Fibroblast of skin of abdomen (primary cell): ENCODE measurements around the gene KRT3.
A peak's percentile ranks its signal among the peaks of the same experiment; 100 is the strongest.

Experiments
- DNase-seq: peaks from one replicate; pipeline ENCODE4 v3.0.0-alpha.2; 2013

The KRT3 gene

GRCh38 chr12:52813885-52814709, 18.2 kb upstream of the KRT3 start, which contains the start of gene KRT4:
KRT4 (minus strand) TSS chr12:52814116; CDS start chr12:52814058, 58 bp downstream.
- DNase-seq: peak; percentile 85

- DNase-seq: no peak
Measured at GRCh38 chr12:52813203-52813819, 17.4 kb upstream of the KRT3 start.

GRCh38 chr12:52812749-52813148, 16.8 kb upstream of the KRT3 start:
- no peak for DNase-seq

GRCh38 chr12:52812073-52812400, 16.1 kb upstream of the KRT3 start:
- no peak for DNase-seq

GRCh38 chr12:52811191-52812072, 15.5 kb upstream of the KRT3 start:
- no peak for DNase-seq

- DNase-seq: no peak
Measured at GRCh38 chr12:52810554-52810953, 14.6 kb upstream of the KRT3 start.

GRCh38 chr12:52809166-52809565, 13.2 kb upstream of the KRT3 start:
- DNase-seq: no peak

- no peak for DNase-seq
Measured at GRCh38 chr12:52808573-52809160, 12.8 kb upstream of the KRT3 start.

- DNase-seq: no peak
Measured at GRCh38 chr12:52807544-52808470, 11.9 kb upstream of the KRT3 start.

- DNase-seq: no peak
Measured at GRCh38 chr12:52806821-52807543, 11.1 kb upstream of the KRT3 start.

- no peak for DNase-seq
Measured at GRCh38 chr12:52806169-52806811, 10.4 kb upstream of the KRT3 start.

- no peak for DNase-seq
Measured at GRCh38 chr12:52805739-52806138, 9.8 kb upstream of the KRT3 start.

GRCh38 chr12:52805000-52805399, 9.1 kb upstream of the KRT3 start:
- no peak for DNase-seq

- no peak for DNase-seq
Measured at GRCh38 chr12:52802442-52802841, 6.5 kb upstream of the KRT3 start.

- no peak for DNase-seq
Measured at GRCh38 chr12:52801773-52802172, 5.9 kb upstream of the KRT3 start.

- no peak for DNase-seq
Measured at GRCh38 chr12:52800259-52800917, 4.5 kb upstream of the KRT3 start.

- no peak for DNase-seq
Measured at GRCh38 chr12:52799505-52800211, 3.7 kb upstream of the KRT3 start.

GRCh38 chr12:52798671-52799504, 3.0 kb upstream of the KRT3 start:
- peak; percentile 84 for DNase-seq
